Daoy (cell line): ENCODE results near the gene MAPK6. TPM values are rescaled to one million over a fixed set of nuclear protein-coding genes. Genes with fewer than 3 reads are reported as not detected.

ENCODE experiments used
- DNase-seq: peaks from one replicate; pipeline ENCODE4 v3.0.0-alpha.2; 2015; ENCODE audit warnings: low read depth
- total RNA-seq: library from RNA; depleted of rRNA; stranded (reverse); fragments of >200 nt; shearing (Covaris generic); gene quantifications from 2 replicates; pipeline ENCODE4 v1.2.3, GENCODE V29; 2014; rRNA removed

The MAPK6 gene
- total RNA-seq, 1 experiment from 2014 or later = 113 TPM

DNA sequence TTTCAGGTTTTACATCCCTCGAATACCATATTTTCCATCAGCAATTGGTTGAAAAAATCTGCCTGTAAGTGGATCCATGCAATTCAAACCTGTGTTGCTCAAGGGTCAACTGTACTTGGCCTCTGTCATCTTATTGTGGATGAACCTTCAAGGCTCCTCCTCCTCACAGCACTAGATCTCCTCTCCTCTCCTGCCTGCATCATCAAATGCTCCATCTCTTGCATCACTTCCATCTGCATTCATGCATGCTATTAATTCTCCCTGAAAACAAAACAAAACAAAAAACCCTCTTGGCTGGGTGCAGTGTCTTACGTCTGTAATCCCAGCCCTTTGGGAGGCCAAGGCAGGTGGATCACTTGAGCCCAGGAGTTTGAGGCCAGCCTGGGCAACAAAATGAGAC, 83.4 kb downstream of the MAPK6 start:
- peak; percentile 70 for DNase-seq

- DNase-seq = peak; percentile 99
Measured at GRCh38 chr15:52103217-52104207, 84.5 kb downstream of the MAPK6 start.

- DNase-seq = no peak
Measured at GRCh38 chr15:52104532-52105004, 85.5 kb downstream of the MAPK6 start.

- no peak for DNase-seq
Measured at GRCh38 chr15:52105846-52106245, 86.8 kb downstream of the MAPK6 start.

DNA sequence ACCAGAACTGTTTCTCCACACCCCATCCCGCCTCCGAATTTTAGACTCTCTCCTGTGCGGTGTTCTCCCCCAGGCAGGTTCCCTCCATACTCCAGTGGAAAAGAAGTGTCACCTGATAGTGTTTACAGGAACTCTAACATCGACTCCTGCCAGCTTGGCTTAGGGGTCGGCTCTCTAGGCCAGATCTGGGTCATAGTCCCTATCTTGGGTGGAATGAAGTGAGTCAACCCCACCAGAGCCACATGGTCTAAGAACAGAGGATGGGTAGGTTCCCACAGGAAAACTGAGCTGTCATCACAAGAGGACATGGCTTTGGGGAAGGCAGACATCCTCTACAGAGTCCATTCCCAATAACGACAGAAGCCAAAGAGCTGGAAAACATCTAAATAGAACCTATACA, 87.6 kb downstream of the MAPK6 start:
- no peak for DNase-seq

GRCh38 chr15:52107238-52107637, 88.2 kb downstream of the MAPK6 start:
- no peak for DNase-seq

GRCh38 chr15:52109559-52110451, 90.8 kb downstream of the MAPK6 start:
- DNase-seq = no peak

DNA sequence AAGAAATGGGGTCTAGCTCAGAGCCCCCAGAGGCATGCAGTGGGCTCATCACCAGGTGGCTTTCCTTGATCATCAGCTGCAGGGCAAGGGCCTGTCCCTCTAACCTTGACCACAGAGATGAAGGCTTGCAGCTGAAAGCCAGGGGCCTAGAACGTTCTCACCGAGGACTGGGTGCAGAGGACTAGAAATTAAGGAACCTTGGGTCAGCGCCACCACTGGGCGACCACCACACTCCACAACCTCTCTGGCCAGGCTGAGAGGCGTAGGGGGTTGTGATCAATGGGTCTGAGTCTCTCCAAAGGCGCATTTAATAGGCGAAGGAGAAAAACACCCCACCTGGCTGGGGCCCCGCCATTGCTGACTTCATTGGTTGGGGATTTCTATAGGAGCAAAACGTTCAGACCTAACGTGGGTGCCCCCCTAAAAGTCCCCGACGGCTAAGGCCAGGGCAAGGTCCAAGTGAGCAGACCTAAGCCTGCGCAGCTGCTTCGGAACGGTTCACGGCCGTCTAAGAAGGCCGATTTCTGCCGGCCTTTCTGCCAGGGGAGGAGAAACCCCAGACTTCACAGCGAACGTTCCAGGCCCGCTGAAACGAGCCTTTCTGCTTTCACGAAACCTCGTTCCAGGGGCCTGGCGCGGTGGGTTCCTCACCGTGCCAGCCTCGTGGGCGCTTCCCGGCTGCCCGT, 92.6 kb downstream of the MAPK6 start:
- DNase-seq = no peak

- DNase-seq = no peak
Measured at GRCh38 chr15:52112203-52112750, 93.3 kb downstream of the MAPK6 start.

DNA sequence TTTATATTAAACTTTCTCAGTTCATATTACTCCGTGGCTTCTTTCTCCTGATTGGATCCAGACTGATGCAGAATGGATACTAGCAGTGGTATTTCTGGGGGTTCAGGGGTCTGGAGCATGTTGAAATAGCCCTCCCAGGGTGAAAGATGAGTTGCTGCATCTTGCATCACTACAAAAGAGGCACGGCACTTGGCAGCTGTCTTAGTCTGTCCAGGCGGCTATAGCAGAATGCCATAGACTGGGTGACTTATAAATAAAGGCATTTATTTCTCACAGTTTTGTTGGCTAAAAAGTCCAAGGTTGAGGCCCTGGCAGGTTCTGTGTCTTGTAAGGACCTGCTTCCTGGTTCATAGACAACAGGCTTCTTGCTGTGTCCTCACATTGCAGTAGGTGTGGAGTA, 94.2 kb downstream of the MAPK6 start:
- no peak for DNase-seq

- DNase-seq = no peak
Measured at GRCh38 chr15:52113708-52114107, 94.7 kb downstream of the MAPK6 start.

GRCh38 chr15:52114261-52115055, 95.4 kb downstream of the MAPK6 start:
- DNase-seq = no peak

DNA sequence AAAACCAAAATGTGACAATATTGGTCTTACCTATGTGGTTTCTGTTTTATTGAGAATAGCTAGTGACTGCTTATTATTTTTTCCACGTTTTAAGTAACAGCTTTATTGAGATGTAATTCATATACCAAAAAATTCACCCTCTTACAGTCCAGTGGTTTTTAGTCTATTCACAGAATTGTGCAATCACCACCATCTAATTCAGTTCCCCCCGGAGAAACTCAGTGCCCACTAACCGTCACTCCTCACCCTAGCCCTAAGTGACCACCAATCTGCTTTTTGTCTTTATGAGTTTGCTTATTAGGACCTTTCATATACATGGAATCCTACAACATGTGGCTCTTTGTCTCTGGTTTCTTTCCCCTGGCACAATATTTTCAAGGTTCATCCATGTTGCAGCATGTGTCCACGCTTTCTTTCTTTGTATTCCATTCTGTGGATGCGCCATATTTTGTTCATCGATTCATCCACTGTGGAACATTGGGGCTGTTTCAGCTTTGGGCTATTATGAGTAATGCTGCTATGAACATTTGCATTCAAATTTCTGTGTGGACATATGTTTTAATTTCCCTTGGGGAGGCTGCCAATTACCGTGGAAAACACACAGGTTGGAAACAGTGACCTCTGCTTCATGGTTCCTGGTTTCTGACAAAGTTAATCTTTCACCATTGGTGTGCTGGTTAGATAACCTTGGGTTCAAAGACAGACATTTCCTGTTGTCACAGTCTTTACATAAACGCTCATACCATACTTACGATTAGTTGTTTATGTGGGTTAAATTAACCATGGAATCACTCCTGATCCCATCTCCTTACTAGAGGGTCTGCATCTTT, 96.8 kb downstream of the MAPK6 start:
- no peak for DNase-seq

Other genes with a start within 250 kb of the MAPK6 start
- gene TMOD3, start 189.6 kb upstream of the MAPK6 start, total RNA-seq = 98.5 and 104 TPM in 2 replicates
- 126 and 151 TPM in 2 replicates for gene LEO1, start 47.4 kb upstream of the MAPK6 start, total RNA-seq
- gene BCL2L10, start 93.6 kb downstream of the MAPK6 start, total RNA-seq = not detected in 2 replicates
- 35.4 and 60.7 TPM in 2 replicates for gene GNB5, start 172.2 kb downstream of the MAPK6 start, total RNA-seq